Anterior cingulate cortex (tissue), 58 donors: ENCODE measurements around the gene IFNAR2.

Source experiments
- DNase-seq, 58 donors: peaks; one replicate each; lab custom pipeline; 2025; lab: John Stamatoyannopoulos, UW

The IFNAR2 gene

DNA sequence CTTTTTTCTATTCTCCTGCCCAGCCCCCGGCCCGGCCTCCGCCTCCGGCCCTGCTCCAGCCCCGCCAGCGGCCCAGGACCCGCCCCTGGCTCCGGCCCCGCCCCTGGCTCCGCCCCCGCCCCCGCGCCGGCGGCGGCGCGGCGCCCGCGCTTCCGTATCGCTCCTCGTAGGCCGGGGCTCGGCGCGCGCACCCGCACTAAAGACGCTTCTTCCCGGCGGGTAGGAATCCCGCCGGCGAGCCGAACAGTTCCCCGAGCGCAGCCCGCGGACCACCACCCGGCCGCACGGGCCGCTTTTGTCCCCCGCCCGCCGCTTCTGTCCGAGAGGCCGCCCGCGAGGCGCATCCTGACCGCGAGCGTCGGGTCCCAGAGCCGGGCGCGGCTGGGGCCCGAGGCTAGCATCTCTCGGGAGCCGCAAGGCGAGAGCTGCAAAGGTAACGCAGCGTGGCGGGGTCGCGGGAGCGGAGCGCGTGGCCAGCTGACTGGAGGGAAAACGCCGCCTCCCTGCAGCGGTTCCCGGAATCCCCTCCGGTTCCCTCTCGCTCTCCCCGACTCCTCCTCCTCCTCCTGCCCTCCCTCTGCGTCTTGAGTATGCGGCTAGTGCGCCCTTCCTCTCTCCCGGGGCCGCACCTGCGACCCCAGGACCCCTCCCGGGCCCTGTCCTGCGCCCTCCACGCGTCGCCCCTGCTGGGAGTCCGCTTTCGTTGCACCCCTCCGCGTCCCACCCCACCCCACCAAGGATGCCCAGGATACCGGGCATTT lies at the start of gene IFNAR2:
IFNAR2 (plus strand) TSS at position 155 of the 761 bp plus-strand sequence. CDS start 11,985 bp downstream, outside the sequence.
- peak in 57 of 58 donors; percentile 27 to 82 (median 68) for DNase-seq

DNA sequence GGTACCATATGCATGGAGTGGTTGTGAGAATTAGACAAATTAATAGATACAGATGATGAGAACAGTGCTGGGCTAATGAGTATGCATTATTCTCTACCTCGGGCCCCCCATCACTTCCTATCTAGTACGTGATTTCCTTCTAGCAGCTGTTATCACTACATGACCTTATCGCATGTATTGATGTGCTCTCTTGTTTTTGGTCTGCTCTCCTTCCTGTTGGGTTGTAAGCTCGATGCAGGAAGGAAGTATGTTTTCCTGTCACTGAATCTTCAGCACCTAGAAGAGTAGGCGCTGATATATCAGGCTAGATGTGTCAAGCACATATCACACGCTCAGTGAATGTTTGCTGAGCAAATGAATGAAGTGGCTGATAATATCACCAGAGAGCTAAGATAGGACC lies 43.9 kb upstream of the IFNAR2 start:
- no peak for DNase-seq

DNA sequence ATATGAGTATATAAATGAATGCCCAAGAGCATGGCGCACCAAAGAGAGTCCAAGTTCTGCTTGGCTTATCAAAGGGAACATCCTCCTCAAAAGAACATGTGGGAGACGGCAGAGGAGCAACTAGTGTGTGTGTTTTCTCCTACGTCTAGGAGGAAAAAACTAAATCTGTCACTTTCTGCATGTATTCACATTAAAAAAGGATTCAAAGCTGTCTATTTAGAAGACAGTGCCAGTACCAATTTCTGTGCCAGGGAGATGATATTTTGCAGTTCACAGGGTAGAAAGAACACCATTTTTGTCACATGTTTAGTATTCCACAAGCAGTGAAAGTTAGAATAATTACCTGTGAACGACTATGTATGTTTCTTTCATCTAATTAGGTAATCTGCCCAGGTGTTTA lies 42.5 kb upstream of the IFNAR2 start:
- no peak for DNase-seq

DNA sequence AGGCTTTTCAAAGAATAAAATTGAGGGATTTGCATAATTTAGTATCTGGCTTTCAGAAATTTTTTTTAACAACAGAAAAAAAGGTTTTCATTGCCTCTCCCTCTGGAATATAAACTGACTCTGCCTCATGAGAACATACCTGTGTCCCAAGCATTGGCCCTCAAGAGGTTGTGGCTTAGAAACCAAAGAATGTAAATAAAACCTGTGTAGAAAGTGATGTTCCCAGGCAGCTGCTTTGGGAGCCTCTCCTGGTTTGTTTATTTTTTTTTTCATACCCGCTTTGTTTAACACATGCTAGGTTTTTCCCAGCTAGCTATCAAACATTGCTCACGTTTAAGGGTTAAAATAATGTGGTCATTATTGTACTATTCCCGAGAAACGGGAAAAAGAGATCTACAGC lies 40.5 kb upstream of the IFNAR2 start:
- no peak for DNase-seq

DNA sequence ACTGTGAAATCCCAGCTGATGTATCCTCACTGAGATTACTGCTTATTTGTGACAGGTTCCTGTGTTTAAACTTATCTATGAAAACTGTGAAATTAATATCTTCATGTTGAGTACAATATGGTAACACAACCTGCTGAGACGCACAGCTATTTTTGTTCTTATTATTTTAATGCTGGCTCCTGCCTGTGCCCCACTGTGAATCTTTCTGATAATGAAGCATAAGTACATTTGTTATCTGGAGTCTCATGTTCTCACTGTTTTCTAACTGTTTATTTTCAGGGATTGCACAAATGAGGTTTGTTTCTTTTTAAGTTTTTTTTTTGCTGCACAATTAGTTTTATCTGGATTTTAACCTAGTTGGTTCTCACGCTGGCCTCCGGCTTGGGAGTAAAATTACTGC lies 39.9 kb upstream of the IFNAR2 start:
- DNase-seq, result no peak

DNA sequence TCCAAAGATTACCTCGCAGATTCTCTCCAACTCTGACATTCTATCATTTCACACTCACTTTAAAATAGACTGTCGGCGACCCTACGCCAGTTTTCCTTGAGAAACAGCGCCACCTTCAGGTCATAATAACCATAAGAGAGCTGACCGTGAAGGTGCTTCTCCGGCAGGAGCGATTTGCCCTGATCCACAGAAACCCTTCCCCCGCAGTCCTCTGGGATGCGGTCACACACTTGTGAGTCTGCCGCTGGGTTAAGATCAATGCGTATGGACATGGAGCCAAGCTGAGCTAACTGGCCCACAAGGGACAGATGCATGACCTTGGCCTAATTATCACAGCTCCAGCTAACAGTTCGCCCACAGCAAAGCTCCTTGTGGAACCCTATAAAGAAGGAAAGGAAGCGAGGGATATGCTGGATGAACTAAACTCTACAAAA lies 32.8 kb upstream of the IFNAR2 start:
- peak in 48 of 58 donors; percentile 6 to 71 (median 36) for DNase-seq

DNA sequence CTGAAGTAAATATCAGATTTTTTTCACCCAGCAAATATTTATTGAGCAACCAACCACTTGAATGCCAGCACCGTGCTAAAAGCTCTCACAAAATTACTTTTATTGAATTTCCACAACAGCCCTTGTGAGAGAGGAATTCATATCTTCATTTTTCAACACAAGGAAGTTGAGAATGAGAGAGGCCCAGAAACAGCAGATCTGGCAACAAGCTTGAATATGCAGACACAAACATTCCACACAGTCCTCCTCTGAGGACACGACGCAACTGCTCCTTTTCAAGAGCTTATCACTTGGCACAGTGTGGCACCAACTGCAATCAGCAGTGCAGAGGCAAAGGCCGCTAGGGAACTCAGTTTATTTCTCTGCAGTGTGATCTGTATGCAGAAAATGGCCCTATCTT lies 32.2 kb upstream of the IFNAR2 start:
- DNase-seq, result peak in 2 of 58 donors; percentile 7 to 8

DNA sequence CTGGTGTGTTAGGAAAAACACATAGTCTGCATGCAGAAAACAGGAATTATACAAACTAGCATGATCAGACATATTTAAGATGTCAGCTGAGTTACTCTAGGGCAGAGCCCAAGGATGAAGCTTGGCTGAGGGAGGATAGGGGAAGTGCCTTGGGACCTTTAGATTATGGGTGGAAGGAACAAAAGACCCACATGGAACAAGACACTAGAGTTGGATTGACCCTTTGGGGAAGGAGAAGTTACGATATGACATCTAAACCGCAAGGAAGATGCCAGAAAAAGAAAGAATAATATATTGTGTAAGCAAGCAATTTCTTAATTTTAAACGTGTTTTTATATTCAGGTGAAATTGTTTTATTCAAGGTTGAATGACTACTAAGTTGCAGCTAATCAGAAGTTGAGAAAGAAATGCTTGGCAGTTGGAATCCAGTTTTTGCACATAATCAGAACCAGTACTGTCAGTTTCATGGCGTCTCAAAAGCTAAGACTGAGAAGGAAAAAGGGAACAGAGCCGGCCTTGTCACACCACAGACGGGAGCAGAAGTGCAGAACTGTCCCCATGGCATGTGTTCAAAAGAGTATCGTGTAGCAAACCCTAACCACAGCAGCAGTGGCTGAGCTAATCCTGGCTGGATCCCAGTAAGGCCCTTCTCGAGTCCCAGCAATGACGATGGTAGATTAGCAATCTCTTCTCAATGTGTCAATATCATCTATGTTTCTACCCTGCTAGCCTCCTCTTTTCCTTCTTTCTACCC lies 31.2 kb upstream of the IFNAR2 start:
- peak in 29 of 58 donors; percentile 12 to 67 (median 35) for DNase-seq

DNA sequence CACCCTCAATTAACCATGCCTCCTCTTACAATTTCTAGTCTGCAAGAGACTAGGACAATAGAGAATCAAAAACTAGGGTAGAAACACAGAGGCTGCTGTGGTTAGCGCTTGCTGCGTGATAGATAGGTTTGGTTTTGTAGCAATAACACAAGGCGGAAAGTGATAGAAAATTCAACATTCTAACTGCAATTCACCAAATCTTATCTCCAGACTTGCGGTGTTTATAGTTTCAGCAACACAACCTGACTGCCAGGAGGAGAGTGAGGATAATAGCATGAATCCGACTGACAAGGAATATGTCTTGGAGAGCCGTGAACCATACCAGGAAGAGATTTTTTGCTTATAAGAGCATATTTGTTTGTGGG lies 30.7 kb upstream of the IFNAR2 start:
- DNase-seq, result no peak

DNA sequence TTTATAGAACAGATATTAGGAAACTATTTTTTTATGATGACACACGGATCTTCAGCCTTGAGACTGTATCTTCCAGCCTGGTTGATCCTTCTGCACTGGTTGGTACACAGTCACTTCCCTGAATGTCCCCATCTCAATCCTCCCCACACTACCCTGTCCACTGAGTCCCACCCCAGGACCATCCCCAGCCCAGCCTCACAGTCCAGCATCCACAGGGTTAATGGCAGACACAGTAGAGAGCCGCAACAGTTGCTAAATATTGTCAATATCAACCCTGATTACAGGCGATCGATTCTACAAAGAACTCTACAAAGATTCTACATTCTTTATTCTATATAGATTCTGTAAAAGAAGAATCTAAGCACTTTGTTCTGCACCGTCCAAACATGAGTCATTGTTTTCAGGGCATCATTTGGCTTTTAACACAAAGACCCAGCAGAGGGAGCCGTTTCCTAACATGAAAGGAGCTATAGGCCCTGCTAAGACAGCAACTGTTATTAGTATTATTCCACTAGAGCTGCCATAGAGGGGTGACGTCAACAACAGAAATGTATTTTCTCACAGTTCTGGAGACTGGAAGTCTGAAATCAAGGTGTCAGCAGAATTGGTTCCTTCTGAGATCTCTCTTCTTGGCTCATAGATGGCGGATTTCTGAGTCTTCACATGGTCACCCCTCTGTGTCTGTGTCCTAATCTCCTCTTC lies 30.1 kb upstream of the IFNAR2 start:
- DNase-seq, result peak in 51 of 58 donors; percentile 13 to 88 (median 57)

DNA sequence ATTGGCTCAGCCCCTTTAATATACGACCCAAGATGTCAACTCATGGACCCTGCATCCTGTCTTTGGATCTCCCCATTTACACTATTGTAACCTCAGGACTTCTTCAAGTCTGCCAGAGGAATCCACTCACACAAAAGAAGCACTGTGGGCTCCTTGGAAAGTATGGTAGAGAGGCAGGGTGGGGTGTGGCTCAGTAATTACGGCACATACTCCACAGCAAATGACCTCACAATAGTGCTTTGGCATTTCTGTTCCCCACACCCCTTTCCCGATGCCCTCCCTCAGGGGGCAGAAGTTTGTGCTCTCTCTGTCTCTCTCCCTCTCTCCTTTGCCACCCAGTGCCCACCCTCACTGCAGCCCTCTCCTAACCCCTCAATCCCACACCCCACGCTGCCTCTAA lies 27.8 kb upstream of the IFNAR2 start:
- DNase-seq, result no peak

DNA sequence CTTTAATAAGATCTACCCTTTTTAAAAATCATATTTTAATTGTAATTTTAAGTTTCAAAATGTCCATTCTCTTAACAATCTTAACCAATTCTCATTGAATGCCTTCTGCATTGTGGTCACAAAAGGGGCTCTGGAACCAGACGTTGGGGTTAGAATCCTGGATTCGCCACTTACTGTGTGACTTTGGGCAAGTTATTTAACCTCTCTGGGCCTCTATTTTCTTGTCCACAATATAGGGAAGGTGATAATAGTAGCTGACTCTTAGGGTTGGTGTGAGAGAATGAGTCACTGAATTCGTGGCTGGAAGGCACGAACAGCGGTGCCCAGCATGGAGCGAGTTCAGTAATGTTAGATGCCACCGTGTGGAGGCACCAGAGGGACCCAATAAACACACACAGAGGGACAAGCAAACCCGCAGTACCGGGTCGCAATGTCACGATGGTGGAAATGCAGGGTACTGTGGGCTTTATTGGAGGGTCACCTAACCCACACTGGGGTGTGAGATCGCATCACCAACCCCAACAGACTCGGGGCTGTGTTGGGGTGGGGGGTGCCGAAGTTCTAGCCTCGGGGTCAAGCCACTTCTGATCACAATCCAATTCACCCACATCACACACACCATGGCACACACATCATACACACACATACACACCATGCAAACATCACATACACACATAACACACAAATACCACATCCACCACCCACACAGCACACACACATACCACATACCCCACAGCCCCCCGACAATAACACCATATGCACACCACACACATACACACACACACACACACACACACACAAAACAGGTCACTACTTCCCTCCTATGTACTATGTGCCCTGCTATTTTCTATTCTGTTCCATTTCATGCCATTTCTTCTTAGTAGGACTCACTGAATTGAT lies 27.0 kb upstream of the IFNAR2 start:
- no peak for DNase-seq

DNA sequence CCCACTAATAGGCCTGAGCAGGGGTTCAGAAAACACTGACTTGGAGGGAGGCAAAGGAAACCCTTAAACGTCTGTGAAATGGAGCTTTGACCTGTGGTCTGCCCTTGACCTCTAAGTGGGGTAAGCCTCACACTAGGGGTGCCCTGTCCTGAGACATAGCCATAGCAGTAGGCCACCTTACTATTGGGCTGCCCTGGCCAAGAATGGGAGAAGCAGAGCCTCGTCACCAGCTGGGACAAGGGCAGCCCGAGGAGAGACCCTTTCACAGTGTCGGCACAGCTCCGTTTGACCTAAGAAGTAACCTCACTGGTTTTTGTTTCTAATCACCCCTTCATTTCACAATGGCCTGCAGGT lies 26.4 kb upstream of the IFNAR2 start:
- no peak for DNase-seq

DNA sequence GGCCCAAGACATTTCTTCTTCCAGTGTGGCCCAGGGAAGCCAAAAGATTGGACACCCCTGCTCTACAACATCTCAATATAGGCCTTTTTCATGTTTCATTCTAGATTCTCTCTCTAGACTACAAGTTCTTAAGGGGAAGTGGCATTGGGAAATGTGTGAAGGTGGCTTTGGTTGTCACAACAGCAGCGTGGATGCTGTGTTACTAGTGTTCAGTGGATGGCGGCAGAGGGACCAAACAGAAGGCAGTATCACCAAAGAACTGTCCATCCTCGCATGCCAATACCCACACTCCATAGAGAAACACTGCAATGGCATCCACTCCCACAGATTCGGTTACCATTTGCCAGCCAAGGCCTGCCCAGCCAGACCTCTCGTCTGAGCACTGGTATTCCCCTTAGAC lies 24.3 kb upstream of the IFNAR2 start:
- DNase-seq, result no peak

DNA sequence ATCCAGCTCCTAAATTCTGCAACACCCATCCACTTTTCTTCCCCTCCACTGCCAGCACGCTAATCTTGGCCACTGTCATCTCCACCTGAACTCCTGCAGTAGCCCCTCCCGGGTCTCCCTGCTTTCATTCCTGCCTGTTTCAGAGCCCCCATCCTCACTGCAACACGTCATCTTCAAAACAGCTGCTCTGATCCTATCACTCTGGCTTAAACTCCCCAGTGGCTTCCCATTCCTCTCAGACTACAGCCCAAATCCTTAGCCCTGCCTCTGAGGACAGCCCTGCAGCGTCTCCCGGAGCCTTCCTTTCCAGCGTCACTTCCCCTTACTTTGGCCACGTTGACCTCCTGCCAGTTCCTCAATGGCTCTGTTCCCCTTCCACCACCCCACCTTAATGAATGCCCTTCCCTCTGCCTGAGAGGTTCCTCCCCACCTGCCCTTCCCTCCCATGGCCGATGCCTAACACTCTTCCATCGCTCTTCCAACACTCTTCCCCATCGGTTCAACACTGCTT lies 22.9 kb upstream of the IFNAR2 start:
- no peak for DNase-seq

DNA sequence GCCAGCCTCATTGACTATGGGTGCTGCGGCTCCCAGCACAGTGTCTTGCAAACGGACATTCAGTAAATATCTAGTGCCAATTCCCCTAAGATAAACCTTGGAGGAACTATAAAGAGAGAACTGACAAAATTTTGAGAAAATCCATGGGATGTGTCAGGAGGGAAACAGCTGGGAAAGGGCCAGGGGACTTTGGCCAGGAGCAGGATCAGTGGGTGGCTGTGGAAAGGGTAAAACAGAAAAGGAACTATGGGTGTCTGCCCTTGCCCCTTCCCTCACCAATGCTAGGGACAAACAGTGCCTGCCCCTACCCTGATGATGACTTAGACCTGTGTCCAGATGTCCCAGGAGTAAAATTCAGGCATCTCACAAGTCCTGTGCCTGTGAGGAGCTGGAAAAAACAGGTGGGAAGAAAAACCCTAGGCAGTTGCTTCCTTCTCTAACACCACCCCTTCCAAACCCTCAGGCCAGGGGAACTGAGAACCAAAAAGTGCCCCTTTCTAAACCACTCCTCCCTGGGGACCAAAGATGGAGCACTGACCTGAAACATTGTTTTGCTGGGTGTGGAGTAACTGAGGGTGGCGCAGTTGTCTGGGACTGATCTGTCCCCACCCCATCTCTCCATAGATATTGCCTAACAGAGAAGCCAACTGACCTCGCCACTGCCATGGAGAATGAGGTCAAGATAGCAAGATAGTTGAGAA lies 22.1 kb upstream of the IFNAR2 start:
- no peak for DNase-seq

DNA sequence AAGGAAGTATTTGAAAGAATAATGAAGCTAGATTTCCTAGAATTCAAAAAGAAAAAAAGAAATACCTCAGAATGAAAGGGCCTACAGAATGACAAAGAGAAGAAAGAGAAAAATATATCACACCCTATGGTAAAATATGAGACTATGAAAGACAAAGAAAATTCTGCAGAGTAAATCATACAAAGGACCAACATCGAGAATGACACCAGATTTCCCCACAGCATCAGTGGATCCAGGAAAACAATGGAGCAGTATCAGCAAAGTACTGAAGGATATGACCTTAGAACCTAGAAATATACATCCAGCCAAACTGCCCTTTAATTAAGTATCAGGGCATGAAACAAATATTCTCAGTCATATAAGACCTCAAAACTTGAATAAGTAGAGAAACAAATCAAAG lies 21.2 kb upstream of the IFNAR2 start:
- no peak for DNase-seq

DNA sequence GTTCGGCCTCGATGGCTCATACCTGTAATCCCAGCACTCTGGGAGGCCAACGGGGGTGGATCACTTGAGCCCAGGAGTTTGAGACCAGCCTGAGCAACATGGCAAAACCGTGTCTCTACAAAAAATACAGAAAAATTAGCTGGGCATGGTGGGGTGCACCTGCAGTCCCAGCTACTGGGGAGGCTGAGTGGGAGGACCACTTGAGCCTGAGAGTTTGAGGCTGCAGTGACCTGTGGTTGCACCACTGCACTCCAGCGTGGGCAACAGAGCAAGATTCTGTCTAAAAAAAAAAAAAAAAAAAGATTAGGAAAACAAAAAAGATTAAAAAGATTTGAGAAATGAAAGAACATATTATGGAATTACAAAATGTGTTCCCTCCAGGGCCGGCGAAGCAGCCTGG lies 18.4 kb upstream of the IFNAR2 start:
- DNase-seq, result no peak

DNA sequence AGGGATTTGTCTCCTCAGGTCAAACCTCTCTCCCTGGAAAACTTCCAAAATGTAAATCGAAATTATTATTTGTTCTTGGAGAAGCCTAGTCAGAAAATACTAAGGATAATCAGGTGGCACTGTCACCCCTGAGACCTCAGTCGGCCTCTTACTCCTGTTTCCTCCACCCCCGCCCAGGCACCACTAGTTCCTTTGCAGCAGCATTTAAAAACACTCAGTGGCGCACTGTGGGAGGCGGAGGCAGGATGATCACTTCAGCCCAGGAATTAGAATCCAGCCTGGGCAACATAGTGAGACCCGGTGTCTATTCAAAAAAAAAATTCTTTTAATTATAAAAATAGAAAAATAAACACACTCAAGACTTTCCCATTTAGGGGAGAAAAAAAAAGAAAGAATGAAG lies 18.0 kb upstream of the IFNAR2 start:
- no peak for DNase-seq
